Suppressor macrophage (primary cell): ENCODE data around the gene NBPF15.
A peak's percentile ranks its signal among the peaks of the same experiment; 100 is the strongest.
"Not testable (repeated sequence)": the region's sequence is repeated elsewhere in the genome, so short reads cannot be mapped to it uniquely, and the experiment has no call there.

ENCODE experiments used
- DNase-seq, 4 experiments: peaks; one replicate each; pipeline ENCODE4 v3.0.0-alpha.2; 2020 to 2022
- total RNA-seq, 17 experiments: gene quantifications; one replicate each; lab custom pipeline; 2026; ENCODE audit warnings: mixed read lengths in 6 of 17, inconsistent platforms in 3 of 17; lab: John Stamatoyannopoulos, UW

The NBPF15 gene, protein sequence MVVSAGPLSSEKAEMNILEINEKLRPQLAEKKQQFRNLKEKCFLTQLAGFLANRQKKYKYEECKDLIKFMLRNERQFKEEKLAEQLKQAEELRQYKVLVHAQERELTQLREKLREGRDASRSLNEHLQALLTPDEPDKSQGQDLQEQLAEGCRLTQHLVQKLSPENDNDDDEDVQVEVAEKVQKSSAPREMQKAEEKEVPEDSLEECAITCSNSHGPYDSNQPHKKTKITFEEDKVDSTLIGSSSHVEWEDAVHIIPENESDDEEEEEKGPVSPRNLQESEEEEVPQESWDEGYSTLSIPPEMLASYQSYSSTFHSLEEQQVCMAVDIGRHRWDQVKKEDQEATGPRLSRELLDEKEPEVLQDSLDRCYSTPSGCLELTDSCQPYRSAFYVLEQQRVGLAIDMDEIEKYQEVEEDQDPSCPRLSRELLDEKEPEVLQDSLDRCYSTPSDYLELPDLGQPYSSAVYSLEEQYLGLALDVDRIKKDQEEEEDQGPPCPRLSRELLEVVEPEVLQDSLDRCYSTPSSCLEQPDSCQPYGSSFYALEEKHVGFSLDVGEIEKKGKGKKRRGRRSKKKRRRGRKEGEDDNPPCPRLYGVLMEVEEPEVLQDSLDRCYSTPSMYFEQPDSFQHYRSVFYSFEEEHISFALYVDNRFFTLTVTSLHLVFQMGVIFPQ
- 2.1 to 8.8 (median 6.0) reads per million in 17 experiments for total RNA-seq

DNA sequence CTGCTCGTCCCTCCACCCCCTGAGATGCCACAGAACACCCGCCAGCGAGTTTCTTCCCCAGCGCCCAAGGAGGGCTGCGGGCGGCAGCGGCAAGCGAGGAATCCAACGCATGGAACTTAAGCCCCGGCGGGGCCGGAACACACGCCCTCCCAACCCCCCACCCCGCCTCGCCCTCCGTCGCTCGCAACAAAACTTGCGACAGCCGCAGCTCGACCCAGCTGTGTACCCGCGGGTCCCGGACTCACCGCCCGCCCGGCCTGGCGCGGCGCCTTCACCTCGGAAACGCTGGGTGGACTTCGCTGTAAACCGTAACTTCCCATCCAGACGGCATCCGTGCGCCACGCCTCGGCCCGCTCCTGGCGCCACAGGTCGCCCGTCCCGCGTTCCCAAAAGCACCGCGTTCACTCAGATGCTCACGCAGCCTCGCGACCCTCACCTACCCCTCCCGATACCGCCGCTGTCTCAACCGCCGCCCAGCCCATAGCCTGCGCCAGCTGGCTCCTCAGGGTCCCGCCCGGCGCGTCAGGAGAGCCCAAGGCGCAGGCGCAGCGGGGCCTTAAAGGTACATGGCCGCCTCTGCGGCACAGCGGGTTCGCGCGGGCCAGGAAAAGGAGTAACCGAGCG is at the start of gene NBPF15:
NBPF15 (minus strand) TSS at position 534 of the 624 bp plus-strand sequence. CDS start 21,666 bp downstream, outside the sequence.
- DNase-seq = peak; percentile 35 to 70 (median 46)

- DNase-seq = not testable (repeated sequence)
Observed at GRCh38 chr1:144496429-144496828, 35.0 kb upstream of the NBPF15 start.

GRCh38 chr1:144494130-144494529 is 32.7 kb upstream of the NBPF15 start:
- DNase-seq = not testable (repeated sequence)

GRCh38 chr1:144490394-144490793 is 28.9 kb upstream of the NBPF15 start:
- DNase-seq = not testable (repeated sequence)

DNA sequence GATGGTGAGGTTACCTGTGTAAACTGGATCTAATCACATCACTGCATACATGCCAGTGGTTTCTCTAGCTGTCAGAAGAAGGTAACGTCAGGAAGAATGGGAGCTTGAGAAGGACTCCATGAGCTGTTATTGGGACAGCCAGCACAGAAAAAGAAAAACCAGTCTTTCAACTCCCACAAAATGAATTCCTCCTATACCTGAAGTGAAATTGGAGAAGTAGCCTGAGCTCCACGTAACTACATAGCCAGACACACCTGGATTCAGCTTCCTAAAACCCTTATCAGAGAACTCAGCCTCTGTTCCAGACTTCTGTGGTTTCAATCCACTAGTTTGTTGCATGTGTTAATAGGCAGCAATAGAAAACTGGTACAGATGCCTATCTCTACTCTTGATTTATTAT is 25.5 kb upstream of the NBPF15 start:
- not testable (repeated sequence) for DNase-seq

DNA sequence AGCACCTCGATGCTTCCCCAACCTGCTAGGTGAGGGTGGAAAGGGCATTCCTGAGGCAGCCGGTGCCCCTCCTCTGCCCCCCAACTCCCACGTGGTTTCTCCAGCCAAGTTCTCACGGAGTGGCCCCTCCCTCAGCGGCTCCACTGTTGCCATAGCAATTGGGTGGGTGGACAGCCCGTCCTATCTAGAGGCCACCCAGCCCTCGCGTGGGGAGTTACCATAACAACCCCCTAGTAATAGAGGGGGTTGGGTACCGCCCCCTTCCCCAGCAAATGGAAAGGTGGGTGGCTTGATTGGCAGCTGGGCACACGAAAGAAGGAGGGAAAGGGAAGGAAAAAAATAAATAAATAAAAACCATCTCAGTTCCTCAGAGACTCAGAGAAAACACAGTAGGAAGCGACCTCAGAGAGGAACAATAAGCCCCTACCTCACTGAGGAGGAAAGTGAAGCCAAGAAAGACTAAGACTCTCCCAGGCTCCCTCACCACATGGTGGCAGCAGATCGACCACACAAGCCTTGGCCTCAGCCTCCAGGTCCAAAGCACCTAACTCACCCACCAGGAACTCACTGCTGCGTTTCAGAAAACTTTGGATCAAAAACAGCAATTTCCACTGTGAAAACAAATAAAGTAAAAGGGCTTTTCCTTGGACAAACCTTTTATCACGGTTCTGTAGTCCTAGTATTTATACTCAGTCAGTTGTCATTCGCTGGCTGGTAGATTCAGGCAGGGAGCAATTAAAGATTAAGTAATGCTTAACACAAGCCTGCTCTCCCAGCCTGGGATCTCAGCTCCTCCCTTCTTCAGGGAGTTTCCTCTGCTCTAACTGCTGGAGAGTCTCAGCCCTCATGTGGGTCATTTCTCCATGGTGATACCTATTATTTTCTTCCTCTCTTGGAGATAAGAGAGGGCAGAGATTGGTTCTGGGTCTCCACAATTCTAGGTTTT is 23.9 kb upstream of the NBPF15 start:
- not testable (repeated sequence) for DNase-seq

DNA sequence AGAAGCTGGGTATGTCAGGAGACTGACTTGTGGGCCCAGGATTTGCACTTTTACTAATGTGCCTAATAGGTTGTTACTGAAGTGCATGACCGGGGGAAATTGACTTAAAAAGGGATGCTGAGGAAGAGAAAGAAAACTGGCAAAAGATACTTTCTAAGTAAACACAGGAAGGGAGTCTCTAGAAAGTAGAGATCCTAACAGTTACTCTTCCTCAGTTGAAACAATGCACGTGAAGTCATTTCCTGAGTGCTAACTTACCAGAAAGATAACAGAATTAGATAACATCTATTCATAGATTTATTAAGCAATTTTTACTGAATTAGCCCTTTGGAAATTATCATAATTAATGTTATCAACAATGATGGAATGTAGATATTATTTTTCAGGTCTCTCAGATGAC is 12.4 kb upstream of the NBPF15 start:
- not testable (repeated sequence) for DNase-seq

DNA sequence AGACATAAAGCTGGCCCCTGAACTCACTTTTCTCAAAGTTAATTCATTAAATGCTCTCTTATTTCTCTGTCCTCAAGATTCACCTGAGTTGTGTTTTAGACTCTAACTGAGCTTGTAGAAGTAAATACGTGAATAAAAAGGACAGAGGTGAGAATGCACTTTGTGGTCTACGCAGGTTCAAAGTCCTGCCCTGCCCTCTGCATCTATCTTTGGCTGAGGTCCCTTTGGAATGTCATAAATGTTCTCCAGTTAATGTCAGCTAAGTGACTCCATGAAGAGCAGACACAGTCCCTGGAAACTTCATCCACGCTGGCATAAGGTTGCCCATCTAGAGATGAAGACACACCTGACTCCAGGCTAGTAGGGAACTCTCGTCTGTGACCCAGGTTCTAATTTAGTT is 10.0 kb upstream of the NBPF15 start:
- DNase-seq = not testable (repeated sequence)

- DNase-seq = not testable (repeated sequence)
Observed at GRCh38 chr1:144461778-144462177, 309 bp upstream of the NBPF15 start.

DNA sequence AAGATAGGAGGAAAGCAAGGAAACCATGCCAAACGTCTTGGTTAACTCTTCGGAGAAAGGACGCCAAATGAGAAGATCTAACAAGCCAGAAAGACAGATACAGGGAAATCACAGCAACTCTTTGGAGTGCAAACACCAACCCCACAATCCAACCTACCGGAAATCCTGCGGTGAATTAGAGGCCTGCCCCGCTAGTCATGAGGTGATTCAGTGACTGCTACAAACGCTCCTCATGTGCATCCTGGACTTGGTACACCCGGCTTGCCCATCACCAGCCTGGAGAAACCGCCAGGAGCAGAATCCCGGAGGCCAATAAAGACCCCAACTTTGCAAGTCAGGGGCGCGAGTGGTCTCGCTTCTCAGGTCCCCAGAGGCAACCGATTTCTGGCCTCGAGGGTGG is 783 bp downstream of the NBPF15 start:
- not testable (repeated sequence) for DNase-seq

DNA sequence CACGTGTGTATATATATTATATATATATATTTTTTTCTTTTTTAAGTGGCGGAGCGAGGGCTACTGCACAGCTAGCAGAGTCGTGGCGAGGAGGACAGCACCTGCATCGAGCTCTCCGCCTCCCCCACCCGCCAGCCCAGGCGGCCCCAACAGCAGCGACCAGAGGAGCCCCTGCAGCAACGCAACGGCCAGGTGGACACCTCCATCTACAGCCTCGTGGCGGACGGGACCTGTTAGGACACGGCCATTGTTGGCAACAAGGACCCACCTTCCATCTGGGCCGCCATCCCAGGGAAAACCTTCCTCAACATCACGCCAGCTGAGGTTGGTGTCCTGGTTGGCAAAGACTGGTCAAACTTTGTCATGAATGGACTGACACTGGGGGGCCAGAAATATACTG is 19.1 kb downstream of the NBPF15 start:
- not testable (repeated sequence) for DNase-seq

GRCh38 chr1:144439737-144440136 is 21.7 kb downstream of the NBPF15 start:
- DNase-seq = not testable (repeated sequence)

- peak in 3 of 4 experiments; percentile 1 to 35 (median 2) for DNase-seq
Observed at GRCh38 chr1:144418891-144419694, 42.4 kb downstream of the NBPF15 start.

DNA sequence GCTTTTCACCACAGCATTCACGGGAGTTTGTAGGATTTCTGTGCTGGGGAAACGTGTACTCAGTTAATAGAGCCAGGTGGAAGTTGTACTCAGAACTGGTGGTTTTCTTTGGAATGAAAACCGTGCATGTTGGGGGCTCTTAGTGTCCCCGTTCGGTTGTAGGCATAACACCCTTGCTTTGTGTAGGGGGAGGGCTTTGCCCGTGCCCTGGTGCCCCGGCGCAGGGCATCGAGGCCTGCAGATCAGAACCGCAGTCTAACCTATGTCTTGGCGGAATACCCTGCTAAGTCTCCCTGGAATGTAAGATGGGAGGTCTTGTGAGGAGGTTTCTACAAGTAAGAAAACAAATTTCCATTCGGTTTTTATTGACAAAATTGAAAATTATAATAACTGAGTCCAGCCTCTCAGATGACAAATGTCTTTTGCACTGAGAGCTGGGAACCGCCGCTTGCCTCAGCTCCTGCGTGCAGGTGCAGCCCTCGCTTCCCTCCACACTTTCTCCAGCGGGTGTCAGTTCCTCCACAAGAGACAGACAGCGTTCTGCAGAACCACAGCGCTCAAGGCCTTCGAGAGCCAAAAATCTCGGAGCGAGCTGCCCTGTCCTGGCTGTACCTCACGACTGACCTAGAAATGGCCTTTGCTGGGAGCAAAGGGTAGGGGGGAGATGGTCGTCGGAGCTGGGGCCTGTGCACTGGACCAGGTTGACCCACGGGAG is 47.9 kb downstream of the NBPF15 start:
- not testable (repeated sequence) for DNase-seq

DNA sequence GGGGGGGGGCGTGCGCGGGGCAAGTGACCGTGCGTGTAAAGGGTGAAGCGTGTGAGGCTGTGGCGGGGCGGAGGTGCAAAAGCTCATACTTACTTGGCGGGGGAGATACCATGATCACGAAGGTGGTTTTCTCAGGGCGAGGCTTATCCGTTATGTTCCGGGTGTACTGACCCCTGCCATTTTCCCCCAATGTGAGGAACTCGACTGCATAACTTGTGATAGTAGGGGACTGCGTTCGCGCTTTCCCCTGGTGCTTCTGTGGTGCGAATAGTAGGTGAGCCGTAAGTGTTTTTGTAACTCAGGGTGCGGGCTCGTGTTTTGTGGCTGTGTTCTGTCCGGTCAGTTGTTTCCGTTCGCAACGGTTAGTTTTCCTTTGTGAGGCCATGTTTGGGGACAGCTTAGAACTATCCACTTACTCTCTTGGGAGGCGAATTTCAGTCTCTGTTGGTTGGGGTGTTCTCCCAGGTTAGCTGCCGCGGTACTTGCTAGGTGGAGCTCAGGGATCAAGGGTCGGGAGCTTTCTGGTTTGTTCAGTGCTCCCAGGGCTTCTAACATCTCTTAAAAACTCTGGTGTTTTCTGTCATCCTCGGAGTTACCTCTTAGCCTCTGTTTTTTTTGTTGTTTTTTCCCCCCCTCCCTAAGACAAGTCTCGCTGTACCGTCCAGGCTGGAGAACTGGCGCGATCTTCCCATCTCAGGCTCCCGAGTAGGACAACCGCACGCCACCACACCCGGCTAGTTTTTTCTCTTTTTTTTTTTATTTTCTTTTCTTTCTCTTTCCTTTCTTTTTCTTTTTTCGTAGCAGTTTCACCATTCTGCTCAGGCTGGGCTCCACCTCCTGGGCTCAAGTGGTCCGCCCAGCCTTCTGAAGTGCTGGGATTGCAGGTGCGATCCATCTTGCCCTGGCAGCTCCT is 48.7 kb downstream of the NBPF15 start:
- DNase-seq = peak; percentile 88 to 96 (median 91)

GRCh38 chr1:144412068-144412471 is 49.4 kb downstream of the NBPF15 start:
- peak; percentile 66 to 83 (median 76) for DNase-seq

DNA sequence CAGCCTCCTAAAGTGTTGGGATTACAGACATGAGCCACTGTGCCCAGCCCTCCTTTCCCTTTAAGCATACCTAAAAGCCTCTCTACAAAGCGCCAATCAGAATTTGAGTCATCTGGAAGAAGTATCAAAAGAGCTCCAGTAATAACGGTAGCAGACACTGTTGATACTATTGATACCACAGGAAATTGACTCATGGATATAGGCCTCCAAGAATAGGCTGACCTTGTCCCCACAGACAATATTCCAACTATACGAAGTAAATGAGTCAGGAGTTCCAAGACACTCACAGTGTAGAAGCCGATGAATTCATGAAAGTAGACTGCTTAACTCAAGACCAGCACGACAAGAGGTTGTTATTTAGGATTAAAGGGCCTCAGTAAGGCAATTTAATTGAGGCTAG is 58.7 kb downstream of the NBPF15 start:
- not testable (repeated sequence) for DNase-seq

DNA sequence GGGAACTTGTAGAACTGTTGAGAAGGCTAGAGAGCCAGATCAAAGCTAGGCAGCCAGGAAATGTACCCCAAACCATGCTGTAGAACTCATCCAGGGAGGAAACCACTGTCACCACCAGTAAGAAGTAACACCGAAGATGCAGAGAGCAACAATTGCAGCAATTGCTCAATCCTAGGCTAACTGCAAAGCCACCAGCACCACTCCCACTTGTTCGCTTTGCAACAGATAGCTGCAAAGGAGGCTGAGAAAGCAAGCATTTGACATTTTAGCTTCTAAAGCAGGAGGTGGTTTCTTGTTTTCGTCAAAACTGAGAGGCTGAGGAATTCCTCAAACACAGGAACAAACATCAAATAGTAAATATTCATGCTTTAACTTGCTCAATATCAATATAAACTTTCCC is 89.8 kb downstream of the NBPF15 start:
- DNase-seq = not testable (repeated sequence)
